CD4-positive, alpha-beta T cell treated with Interleukin-2 at 100 ng/mL for 4 hours (primary cell): Measurements from ENCODE around the gene HSDL1.

ENCODE experiments used
- DNase-seq: peaks from one replicate; pipeline ENCODE4 v3.0.0-alpha.2; 2020; ENCODE audit warnings: low spot score

HSDL1 gene

DNA sequence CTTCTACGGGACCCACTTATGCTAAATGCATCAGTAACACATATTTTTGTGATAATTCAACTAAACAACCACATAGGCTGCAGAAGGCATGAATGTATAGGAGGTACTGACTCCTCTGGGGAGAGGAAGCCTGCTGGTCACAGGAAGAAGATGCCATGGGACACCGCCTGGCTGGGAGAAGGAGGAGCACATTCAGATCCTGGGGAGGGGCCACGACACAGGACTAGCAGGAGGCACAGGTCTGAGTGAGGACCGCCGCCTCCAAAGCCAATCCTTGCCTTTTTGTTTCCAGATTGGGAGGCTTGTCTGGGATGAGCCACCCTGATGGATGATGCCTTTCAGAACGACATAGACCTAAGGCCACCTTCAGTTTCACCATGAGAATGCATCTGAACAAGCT is 62.9 kb downstream of the HSDL1 start:
- DNase-seq, result no peak

DNA sequence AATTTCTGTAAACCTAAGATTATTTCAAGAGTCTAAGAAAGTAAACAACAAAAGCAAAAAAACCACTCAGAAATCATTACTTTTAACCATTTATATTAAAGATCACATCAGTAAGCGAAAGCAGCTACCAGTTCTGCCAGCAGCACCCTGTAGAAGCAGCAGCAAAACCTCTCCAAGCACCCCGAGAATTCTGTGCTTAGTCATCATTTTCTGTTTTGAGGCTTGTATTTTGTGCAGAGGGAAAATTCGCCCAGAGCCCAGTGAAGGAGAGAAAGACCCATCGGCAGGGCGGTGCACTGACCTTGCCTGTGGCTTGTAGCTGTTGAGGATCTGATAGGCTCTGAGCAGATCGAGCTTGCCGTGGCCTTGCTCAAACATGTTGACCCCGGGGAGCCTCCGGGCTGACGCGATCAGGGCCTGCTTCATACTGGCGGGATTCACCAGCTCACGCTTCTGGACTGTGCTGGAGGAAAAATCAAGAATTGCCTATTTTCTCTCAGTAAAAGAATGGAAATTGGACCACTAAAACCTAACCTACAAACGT is 63.5 kb downstream of the HSDL1 start:
- no peak for DNase-seq

DNA sequence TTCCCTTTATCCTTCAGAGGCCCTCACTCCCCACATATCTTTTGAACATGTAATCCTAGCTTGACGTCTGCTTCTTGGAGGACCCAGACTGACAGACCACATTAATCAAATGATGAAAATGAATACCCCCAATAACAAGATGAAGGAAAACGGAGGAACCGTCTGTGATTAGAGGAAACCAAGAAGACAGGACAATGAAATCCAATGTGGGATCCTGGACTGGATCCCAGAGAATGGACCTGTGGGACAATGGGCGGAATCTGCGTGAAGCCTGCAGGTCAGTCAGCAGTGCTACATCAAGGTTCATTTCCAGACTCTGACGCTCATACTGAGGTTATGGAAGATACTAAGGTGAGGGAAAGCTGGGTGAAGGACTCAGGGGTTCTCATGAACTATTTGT is 64.2 kb downstream of the HSDL1 start:
- no peak for DNase-seq

DNA sequence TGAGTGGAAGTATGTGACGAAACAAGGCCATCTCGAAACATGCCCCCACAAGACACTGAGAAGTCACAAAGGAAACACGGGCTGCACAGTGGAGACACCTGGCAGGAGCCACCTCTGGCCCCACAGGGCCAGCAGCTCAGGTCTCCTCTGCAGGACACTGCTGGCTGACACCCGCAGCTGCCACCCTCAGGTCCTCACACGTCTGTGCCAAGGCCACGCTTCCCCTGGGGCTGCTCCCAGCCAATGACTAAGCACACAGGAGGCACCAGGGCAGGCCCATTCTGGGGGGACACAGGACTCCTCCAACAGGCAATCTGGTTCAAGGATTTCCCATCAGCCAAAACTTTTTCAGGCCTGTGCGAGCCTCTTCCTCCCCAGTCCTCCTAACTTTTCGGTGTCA is 64.6 kb downstream of the HSDL1 start:
- no peak for DNase-seq

DNA sequence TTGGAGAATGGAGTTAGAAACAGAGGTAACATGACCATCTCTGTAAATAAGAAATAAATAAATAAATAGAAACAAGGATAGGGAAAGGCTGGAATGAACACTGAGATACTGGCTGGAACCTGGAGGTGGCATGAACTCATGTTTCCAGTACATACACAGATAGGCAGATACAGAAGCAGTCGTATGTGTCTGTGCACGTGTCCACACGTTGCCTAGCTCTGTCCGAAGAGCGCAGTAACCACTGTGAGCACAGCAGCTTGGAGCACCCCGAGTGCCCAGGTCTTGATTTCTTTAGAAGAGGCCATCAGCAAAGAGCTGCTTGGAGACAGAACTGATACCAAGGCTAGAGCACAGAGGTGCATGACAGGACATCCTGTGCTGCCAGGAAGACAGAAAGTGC is 65.3 kb downstream of the HSDL1 start:
- no peak for DNase-seq

DNA sequence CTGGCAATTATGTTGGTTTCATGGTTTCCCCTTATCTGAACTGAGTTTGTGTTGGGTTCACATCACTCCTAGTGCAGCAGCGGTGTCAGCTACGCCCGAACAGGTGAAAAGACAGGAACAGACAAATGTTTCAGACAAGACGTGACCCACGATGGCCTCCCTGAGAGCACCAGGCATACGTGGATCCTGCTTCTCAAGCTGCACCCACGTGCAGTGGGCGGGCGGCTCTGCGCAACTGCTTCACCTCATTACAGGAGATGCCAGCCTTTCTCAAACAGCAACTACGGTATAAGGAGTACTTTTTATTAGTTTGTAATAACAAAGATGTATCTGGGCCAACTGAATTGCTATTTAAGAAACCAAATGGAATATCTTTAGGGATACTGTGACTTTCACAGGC is 69.6 kb downstream of the HSDL1 start:
- no peak for DNase-seq

DNA sequence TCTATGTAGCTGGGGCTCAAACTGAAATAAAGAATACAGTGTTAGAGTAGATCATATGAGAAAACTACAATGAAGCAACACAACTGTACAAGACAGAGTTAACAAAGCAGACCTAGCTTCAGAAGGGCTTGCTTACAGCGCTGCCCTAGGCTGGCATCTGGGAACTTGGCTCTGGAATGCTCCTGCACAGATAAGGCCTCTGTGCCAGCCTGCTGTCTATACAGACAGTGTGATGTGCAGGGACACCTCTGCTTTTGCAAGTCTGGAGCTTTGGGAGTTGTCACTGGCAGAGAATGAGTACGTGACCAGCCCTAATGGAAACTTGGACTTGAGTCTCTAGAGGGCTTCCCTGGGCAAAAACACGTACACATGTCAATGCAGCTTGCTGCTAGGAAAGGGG is 70.3 kb downstream of the HSDL1 start:
- no peak for DNase-seq
